Mesendoderm (in vitro differentiated cells): Measurements from ENCODE around the gene TBC1D19.

Source experiments
- DNase-seq: peaks from one replicate; pipeline ENCODE4 v3.0.0; 2013
- H2AK5ac ChIP-seq: 2 replicates; pipeline ENCODE4 v1.6.1; 2013; ENCODE audit warnings: low read length, inconsistent platforms
- H2BK120ac ChIP-seq: 2 replicates; pipeline ENCODE4 v1.6.1; 2013; ENCODE audit warnings: low read depth, mild to moderate bottlenecking, low read length, moderate library complexity, mixed read lengths
- H2BK15ac ChIP-seq: replicated peaks from 2 replicates; pipeline ENCODE4 v1.6.1; 2013; ENCODE audit warnings: low read depth, mild to moderate bottlenecking, moderate library complexity
- H2BK5ac ChIP-seq: 2 replicates; pipeline ENCODE4 v1.6.1; 2013; ENCODE audit warnings: low read length, inconsistent platforms
- H3K18ac ChIP-seq: 2 replicates; pipeline ENCODE4 v1.6.1; 2013; ENCODE audit warnings: mild to moderate bottlenecking, low read length, mixed read lengths
- H3K23ac ChIP-seq: one replicate; pipeline ENCODE4 v1.6.1; 2013; ENCODE audit warnings: low read length
- H3K27ac ChIP-seq: 2 replicates; pipeline ENCODE4 v1.5.1; 2013; ENCODE audit warnings: low read depth, mild to moderate bottlenecking, inconsistent platforms, low read length, moderate library complexity
- H3K27me3 ChIP-seq: 2 replicates; pipeline ENCODE4 v1.6.1; 2013; ENCODE audit warnings: low read length, control low read depth, mild to moderate bottlenecking, inconsistent platforms; ENCODE audit not compliant: insufficient read depth, poor library complexity
- H3K36me3 ChIP-seq: 2 replicates; pipeline ENCODE4 v1.6.1; 2013; ENCODE audit warnings: low read length, inconsistent platforms; ENCODE audit not compliant: control insufficient read depth, insufficient read depth
- H3K4ac ChIP-seq: one replicate; pipeline ENCODE4 v1.6.1; 2013; ENCODE audit warnings: low read depth, mild to moderate bottlenecking, low read length, moderate library complexity
- H3K4me1 ChIP-seq: 2 replicates; pipeline ENCODE4 v1.6.1; 2013; ENCODE audit warnings: low read depth, low read length, inconsistent platforms; ENCODE audit not compliant: control insufficient read depth
- H3K4me2 ChIP-seq: 2 replicates; pipeline ENCODE4 v1.6.1; 2013; ENCODE audit warnings: low read length
- H3K4me3 ChIP-seq: 2 replicates; pipeline ENCODE4 v1.5.1; 2013; ENCODE audit warnings: mild to moderate bottlenecking, low read length
- H3K56ac ChIP-seq: one replicate; pipeline ENCODE4 v1.6.1; 2013; ENCODE audit warnings: low read length
- H3K79me1 ChIP-seq: 2 replicates; pipeline ENCODE4 v1.6.1; 2013; ENCODE audit warnings: low read length, inconsistent platforms
- H3K79me2 ChIP-seq: 2 replicates; pipeline ENCODE4 v1.6.1; 2013; ENCODE audit warnings: mild to moderate bottlenecking, low read length; ENCODE audit not compliant: control insufficient read depth, insufficient read depth
- H3K9ac ChIP-seq: 2 replicates; pipeline ENCODE4 v1.6.1; 2013; ENCODE audit warnings: low read length, inconsistent platforms
- H4K5ac ChIP-seq: one replicate; pipeline ENCODE4 v1.6.1; 2013; ENCODE audit warnings: low read length
- H4K8ac ChIP-seq: one replicate; pipeline ENCODE4 v1.6.1; 2013; ENCODE audit warnings: low read depth, mild to moderate bottlenecking, control low read depth, low read length, moderate library complexity
- WGBS: extraction: QIAGEN DNeasy Blood & Tissue Kit; methylation state at CpG from one replicate; pipeline ENCODE4 v1.1.7; 2013; ENCODE audit warnings: low lambda C conversion rate, missing lambda C conversion rate; ENCODE audit not compliant: insufficient coverage; ENCODE audit errors: extremely low coverage; 5-methylcytosine and 5-hydroxymethylcytosine counted together

Gene TBC1D19

DNA sequence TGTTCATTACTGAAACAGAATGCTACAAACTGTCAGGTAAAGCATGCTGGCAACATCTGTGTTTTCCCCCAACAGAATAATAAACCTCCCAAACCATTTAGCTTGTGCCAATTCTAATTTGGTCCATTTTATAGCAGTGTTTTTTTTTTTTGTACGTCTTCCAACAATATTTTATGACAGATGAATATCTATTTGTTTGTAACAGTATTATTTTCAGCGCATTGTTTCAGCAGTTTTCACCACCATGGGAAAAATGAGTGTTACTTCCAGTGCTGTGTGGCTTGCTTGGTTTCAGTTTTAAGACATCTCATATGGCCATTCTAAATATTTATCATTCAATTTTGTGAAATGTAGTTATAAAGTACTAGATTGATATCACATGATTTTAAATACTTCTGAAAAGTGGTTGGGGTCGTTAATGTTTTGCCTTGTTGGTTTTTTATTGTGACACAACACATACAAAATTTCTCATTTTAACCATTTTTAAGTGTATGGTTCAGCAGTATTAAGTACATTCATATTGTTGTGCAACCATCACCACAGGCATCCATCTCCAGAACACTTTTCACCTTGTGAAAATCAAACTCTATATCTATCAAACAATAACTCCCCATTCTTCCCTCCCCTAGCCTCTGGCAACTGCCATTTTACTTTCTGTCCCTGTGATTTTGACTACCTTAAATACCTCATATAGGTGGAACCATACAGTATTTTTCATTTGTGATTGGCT is 25.6 kb upstream of the TBC1D19 start:
- Histone ChIP-seq H3K79me1 (no peaks in the 10 kb centered on the region), H3K18ac (no peak overlapping the region), H3K27ac (no peak overlapping the region), H3K9ac (no peak overlapping the region), H3K4me3 (no peak overlapping the region), H3K56ac (no peak overlapping the region), H2BK120ac (no peak overlapping the region), H2BK15ac (no peak overlapping the region), H2BK5ac (no peak overlapping the region), H4K5ac (no peak overlapping the region), H3K79me2 (no peaks in the 10 kb centered on the region), H4K8ac (no peak overlapping the region), H3K4ac (no peak overlapping the region), H2AK5ac (no peak overlapping the region), H3K23ac (no peak overlapping the region), H3K36me3 (no peaks in the 10 kb centered on the region), H3K27me3 (no peaks in the 10 kb centered on the region), H3K4me1 (no peaks in the 10 kb centered on the region), H3K4me2 (no peak overlapping the region)
- no CpG with 5 or more reads among the region's 3 CpGs for WGBS
- no peak for DNase-seq

DNA sequence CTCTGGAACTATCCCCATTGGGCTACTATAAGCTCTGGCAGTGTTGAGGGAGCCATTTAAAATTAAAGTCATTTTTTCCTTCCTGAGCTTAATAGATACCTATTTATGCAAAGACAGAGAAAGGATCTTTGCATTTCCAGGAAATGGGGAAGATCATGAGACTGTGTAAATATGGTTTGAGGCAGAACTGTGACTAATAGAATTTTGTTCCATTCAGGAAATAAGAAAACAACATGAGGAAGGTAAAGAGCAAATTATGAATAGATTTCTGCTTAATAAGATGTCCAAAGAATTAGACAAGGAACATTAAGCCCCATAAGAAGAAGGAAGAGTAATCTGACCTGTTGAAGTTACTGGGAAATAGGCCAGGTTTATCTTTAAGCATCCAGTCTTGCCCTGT is 17.8 kb upstream of the TBC1D19 start:
- Histone ChIP-seq H3K36me3 (no peaks in the 10 kb centered on the region), H3K18ac (no peak overlapping the region), H3K79me2 (no peaks in the 10 kb centered on the region), H3K4ac (no peak overlapping the region), H2BK120ac (no peak overlapping the region), H3K27me3 (no peaks in the 10 kb centered on the region), H3K4me1 (no peaks in the 10 kb centered on the region), H3K79me1 (no peaks in the 10 kb centered on the region), H3K56ac (no peak overlapping the region), H2AK5ac (no peak overlapping the region), H3K23ac (no peak overlapping the region), H3K27ac (no peak overlapping the region), H3K4me2 (no peak overlapping the region), H2BK15ac (no peak overlapping the region), H3K4me3 (no peak overlapping the region), H4K8ac (no peak overlapping the region), H3K9ac (no peak overlapping the region), H2BK5ac (no peak overlapping the region), H4K5ac (no peak overlapping the region)
- DNase-seq = no peak

- Histone ChIP-seq H2AK5ac (no peak overlapping the region), H2BK120ac (no peak overlapping the region), H2BK15ac (no peak overlapping the region), H3K23ac (no peak overlapping the region), H3K27ac (no peak overlapping the region), H3K79me2 (no peaks in the 10 kb centered on the region), H3K9ac (no peak overlapping the region), H3K36me3 (no peaks in the 10 kb centered on the region), H2BK5ac (no peak overlapping the region), H4K8ac (no peak overlapping the region), H3K4me3 (no peak overlapping the region), H4K5ac (no peak overlapping the region), H3K79me1 (no peaks in the 10 kb centered on the region), H3K4me1 (no peaks in the 10 kb centered on the region), H3K4ac (no peak overlapping the region), H3K56ac (no peak overlapping the region), H3K18ac (no peak overlapping the region), H3K4me2 (no peak overlapping the region), H3K27me3 (no peaks in the 10 kb centered on the region)
- peak; percentile 38 for DNase-seq
- no CpG with 5 or more reads among the region's 3 CpGs for WGBS
Observed at GRCh38 chr4:26568446-26568994, 15.4 kb upstream of the TBC1D19 start.

DNA sequence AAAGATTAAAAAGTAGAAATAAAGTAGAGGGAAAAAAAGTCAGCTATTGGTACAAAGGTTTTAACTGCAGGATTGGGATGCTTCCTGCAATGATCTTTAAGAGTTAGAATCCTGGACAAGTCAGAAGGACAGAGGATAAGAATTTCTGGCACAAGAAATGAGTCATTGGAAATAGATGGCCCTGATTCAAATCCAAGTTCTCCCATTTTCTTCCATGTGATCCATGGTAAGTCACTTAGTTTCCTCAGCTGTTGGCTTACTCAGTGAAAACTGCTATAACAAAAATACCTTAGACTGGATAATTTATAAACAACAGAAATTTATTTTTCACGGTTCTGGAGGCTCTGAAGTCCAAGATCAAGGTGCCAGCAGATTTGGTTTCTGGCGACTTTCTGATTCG is 13.3 kb upstream of the TBC1D19 start:
- Histone ChIP-seq H4K8ac (no peak overlapping the region), H3K4me3 (no peak overlapping the region), H3K56ac (no peak overlapping the region), H2BK120ac (no peak overlapping the region), H2BK5ac (no peak overlapping the region), H3K23ac (no peak overlapping the region), H3K27me3 (no peaks in the 10 kb centered on the region), H3K36me3 (no peaks in the 10 kb centered on the region), H3K79me2 (no peaks in the 10 kb centered on the region), H3K79me1 (no peaks in the 10 kb centered on the region), H3K9ac (no peak overlapping the region), H2AK5ac (no peak overlapping the region), H3K4me2 (no peak overlapping the region), H3K4ac (no peak overlapping the region), H2BK15ac (no peak overlapping the region), H4K5ac (no peak overlapping the region), H3K18ac (no peak overlapping the region), H3K4me1 (no peaks in the 10 kb centered on the region), H3K27ac (no peak overlapping the region)
- no peak for DNase-seq
- no CpG with 5 or more reads among the region's 3 CpGs for WGBS

DNA sequence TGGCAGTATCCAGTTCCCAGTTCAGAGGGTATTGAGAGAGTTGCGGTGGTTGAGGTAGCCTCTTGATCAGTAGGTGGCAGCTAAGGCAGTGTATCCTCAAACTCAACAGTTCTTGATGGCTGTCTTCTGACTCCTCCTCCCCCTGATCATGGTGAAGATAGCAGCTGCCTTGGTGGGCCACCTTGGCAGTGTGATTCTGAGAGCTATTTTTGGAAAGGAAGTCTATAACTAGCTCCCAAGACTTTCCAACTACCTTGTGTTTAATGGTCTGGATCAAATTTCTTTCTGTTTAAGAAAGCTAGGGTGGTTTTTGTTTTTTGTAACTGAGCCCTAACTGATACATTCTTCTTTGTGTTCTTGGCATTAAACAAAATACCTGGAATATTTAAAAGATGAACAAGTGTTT is 10.5 kb upstream of the TBC1D19 start:
- no peak overlapping the region for H3K56ac ChIP-seq
- H3K18ac ChIP-seq = no peak overlapping the region
- no peaks in the 10 kb centered on the region for H3K79me2 ChIP-seq
- H3K4me3 ChIP-seq = no peak overlapping the region
- H2AK5ac ChIP-seq = no peak overlapping the region
- DNase-seq = peak; percentile 33
- H2BK120ac ChIP-seq = no peak overlapping the region
- no peaks in the 10 kb centered on the region for H3K4me1 ChIP-seq
- no CpG with 5 or more reads among the region's 1 CpG for WGBS
- no peak overlapping the region for H3K9ac ChIP-seq
- H3K23ac ChIP-seq = no peak overlapping the region
- no peak overlapping the region for H3K4ac ChIP-seq
- no peak overlapping the region for H2BK5ac ChIP-seq
- no peak overlapping the region for H3K27ac ChIP-seq
- no peaks in the 10 kb centered on the region for H3K36me3 ChIP-seq
- H2BK15ac ChIP-seq = no peak overlapping the region
- no peak overlapping the region for H3K4me2 ChIP-seq
- H3K79me1 ChIP-seq = no peaks in the 10 kb centered on the region
- no peak overlapping the region for H4K5ac ChIP-seq
- H3K27me3 ChIP-seq = no peaks in the 10 kb centered on the region
- H4K8ac ChIP-seq = no peak overlapping the region

DNA sequence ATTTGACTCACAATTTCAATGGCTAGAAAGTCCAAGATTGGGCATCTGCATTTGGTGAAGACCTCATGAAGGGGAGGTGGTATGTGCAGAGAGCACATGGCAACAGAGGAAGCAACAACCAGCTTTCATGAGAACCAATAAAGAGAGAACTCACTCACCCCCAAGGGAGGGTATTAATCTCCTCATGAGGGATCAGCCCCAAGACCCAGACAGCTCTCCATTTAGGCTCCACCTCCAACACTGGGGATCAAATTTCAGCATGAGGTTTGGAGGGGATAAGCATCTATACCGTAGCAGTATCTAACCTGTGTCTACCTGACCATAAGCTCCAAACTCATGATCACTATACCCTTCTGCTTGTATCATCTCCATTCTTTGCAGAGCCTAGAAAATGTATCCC is 9.3 kb upstream of the TBC1D19 start:
- no peak overlapping the region for H3K4ac ChIP-seq
- H2BK15ac ChIP-seq = no peak overlapping the region
- no peak overlapping the region for H3K56ac ChIP-seq
- H3K9ac ChIP-seq = no peak overlapping the region
- H3K4me3 ChIP-seq = no peak overlapping the region
- H3K4me1 ChIP-seq = no peaks in the 10 kb centered on the region
- H3K23ac ChIP-seq = no peak overlapping the region
- no peak overlapping the region for H2BK120ac ChIP-seq
- H3K79me2 ChIP-seq = no peaks in the 10 kb centered on the region
- H3K36me3 ChIP-seq = no peaks in the 10 kb centered on the region
- H3K79me1 ChIP-seq = no peaks in the 10 kb centered on the region
- H3K27me3 ChIP-seq = no peaks in the 10 kb centered on the region
- H2AK5ac ChIP-seq = no peak overlapping the region
- H3K27ac ChIP-seq = no peak overlapping the region
- no peak overlapping the region for H2BK5ac ChIP-seq
- H4K5ac ChIP-seq = no peak overlapping the region
- no peak overlapping the region for H3K18ac ChIP-seq
- no peak overlapping the region for H3K4me2 ChIP-seq
- no CpG with 5 or more reads among the region's 1 CpG for WGBS
- H4K8ac ChIP-seq = no peak overlapping the region
- peak; percentile 18 for DNase-seq
